CMK (cell line): Measurements from ENCODE around the gene ARHGAP8.
"Not testable (repeated sequence)": the region's sequence is repeated elsewhere in the genome, so short reads cannot be mapped to it uniquely, and the experiment has no call there.

Experiments
- DNase-seq: peaks from one replicate; pipeline ENCODE4 v3.0.0-alpha.2; 2010; ENCODE audit warnings: low read depth

The ARHGAP8 gene

GRCh38 chr22:44773082-44773481 is 20.7 kb downstream of the ARHGAP8 start:
- DNase-seq = no peak

GRCh38 chr22:44775862-44776261 is 23.5 kb downstream of the ARHGAP8 start:
- DNase-seq = no peak

- DNase-seq = no peak
Observed at GRCh38 chr22:44776605-44777363, 24.4 kb downstream of the ARHGAP8 start.

GRCh38 chr22:44777364-44777755 is 25.0 kb downstream of the ARHGAP8 start:
- no peak for DNase-seq

DNA sequence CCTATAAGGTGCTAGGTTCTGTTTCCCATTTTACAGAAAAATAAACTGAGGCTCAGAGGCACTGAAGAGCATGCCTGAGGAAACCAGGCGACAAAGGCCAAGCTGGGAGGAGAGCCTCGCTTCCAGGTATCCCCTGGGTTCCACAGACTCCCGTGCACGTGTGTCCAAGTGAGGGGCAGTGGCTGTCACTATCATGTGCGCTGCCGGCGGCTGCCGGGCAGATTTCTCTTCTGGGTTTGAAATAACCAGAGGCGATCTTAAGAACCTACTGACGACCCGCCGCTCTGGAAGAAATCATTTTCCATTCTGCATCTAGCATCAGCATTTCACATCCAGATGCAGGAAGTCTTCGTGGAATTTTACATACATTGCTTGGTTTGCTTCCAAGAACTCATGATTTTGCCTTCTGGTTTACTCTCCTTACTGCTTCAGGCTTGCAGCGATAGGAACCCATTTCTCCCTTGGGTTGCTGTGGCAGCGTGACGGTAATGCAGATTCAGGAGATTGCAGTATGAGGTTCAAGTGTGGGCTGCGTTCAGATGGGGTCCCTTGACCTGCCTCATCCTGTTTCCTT is 28.6 kb downstream of the ARHGAP8 start:
- DNase-seq = no peak

DNA sequence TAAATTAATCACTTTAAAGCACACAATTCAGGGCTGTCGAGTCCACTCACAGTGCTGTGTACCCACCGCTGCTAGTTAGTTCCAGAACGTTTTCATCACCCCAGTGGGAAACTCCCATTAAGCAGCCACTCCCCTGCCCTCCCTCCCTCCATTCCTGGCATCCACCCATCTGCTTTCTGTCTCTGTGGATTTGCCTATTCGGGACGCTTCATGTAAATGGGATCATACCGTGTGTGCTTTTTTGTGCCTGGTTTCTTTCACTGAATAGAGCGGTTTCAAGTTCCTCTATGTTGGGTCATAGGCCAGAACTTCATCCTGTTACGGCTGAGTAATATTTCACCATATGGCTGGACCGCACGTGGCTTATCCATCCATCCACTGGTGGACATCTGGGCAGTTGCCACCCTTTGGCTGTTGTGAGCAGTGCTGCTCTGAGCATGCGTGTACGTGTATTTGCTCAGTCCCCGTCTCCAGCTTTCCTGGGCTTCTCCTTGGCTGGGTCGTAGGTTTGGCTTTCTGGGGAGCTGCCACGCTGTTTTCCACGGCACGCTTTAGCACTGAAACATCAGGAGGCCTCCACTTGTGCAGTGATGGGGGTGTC is 30.1 kb downstream of the ARHGAP8 start:
- no peak for DNase-seq

DNA sequence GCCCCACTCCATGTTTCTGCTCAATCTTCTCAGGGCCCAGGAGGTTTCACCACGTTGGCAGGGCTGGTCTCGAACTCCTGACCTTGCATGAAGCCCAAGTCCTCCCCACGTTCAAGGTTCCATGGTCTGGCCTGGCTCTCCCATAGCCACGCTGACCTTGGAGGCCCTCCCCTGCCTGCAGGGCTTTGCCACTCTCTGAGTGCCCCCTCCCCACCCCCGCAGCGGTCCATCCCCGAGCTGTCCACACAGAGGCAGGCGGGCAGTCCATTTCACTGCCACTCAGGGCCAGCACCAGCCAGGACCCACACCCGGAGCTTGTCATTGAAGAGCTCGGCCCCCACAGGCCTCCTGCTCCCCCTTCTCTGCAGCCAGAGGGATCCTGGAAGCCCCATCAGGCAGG is 30.7 kb downstream of the ARHGAP8 start:
- DNase-seq = no peak

DNA sequence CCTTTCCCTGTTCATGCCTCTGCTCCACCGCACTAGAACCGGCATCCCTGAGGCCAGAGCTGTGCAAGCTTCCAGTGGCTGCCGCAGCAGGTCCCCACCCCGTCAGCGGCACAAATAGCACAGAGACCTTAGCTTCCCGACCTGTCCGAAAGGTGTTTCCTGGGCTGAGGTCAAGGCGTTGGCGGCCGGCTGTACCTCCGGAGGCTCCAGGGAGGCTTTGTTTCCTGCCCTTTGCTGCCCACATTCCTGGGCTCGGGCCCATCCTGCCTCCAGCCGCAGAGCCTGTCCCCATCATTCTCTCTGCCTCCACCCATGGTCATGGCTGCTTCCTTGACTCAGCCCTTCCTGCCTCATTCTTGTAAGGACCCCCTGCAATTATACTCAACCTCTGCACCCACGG is 31.2 kb downstream of the ARHGAP8 start:
- no peak for DNase-seq

DNA sequence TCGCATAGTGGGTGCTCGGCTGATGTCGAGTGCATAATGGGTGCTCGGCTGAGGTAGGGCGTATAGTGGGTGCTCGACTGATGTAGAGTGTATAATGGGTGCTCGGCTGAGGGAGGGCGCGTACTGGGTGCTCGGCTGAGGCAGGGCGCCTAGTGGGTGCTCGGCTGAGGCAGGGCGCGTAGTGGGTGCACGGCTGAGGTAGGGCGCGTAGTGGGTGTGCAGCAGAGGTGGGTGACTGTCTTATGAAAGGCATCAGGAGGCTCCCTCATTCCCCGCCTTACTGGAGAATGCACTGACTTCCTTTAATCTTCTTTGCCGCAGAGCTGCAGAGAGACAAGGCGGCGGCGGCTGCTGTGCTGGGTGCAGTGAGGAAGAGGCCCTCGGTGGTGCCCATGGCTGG is 33.8 kb downstream of the ARHGAP8 start:
- DNase-seq = no peak

DNA sequence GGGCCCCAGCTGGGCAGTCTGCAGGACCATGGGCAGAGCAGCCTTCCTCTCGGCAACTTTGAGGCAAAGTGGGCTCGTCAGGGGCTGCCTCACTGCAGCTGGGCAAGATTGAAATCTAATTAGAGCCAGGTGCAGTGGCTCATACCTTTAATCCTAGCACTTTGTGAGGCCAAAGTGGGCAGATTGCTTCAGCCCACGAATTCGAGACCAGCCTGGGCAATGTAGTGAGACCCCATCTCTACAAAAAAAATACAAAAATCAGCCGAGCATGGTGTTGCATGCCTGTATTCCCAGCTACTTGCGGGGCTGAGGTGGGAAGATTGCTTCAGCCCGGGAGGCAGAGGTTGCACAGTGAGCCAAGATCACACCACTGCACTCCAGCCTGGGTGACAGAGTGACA is 34.2 kb downstream of the ARHGAP8 start:
- DNase-seq = no peak

- DNase-seq = no peak
Observed at GRCh38 chr22:44787832-44788231, 35.5 kb downstream of the ARHGAP8 start.

GRCh38 chr22:44793106-44793505 is 40.7 kb downstream of the ARHGAP8 start:
- DNase-seq = no peak

DNA sequence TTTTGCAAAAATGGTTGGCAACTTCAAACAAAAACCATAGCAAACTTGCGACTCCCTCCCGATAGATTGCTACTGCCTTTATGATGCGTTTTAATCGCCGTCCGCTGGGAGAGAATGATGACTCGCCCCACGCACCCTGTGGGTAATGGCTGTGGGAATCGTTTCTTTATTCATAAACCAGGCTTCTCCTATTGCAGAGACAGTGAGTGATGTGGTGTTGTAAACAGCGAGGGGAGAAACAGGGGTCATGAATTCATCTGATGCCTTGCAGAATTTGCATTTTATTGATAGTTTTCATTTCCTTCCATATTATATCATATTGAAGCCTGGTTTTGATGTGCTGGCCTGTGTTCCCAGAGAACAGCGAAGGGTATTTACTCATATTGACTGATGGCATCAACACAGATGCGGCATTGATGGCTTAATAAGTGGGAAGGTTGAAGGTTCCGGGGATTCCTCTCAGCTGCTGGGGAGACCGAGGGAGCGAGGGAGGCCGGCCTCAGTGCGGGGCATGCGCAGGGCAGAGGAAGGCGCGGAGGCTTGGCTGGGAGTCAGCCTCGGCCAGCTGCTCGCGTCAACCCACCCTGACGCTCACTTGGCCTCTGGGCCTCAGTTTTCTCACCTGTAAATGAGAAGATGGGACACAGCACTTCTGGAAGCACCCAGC is 41.3 kb downstream of the ARHGAP8 start:
- DNase-seq = no peak

- DNase-seq = no peak
Observed at GRCh38 chr22:44795701-44796630, 43.6 kb downstream of the ARHGAP8 start.

DNA sequence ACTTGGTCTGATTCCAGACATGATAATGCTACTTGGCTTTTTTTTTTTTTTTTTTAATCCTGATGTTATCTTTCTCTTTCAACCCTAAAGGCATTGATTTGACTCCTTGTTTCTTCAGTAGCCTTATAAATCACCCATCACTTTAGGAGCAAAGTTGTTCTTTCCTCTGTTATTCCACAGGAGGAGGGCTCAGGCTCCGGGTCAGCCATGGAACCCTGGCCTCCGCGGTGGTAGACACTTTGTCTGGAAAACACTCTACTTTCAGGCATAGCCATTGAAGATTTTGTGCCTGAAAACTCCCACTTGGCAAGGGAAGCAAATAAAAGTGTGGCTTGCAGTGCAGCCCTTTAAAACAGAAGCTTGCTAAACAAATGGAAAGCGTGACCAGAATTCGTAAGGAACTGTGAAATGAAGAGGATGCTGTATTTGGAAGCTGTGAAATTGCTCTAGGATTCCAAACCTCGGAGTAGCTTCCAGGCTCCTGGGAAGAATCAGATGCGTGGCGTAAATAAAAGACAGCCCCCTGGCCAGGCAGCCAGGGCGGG is 44.9 kb downstream of the ARHGAP8 start:
- no peak for DNase-seq

- DNase-seq = no peak
Observed at GRCh38 chr22:44799077-44799945, 46.9 kb downstream of the ARHGAP8 start.

- DNase-seq = not testable (repeated sequence)
Observed at GRCh38 chr22:44799946-44800634, 47.7 kb downstream of the ARHGAP8 start.

DNA sequence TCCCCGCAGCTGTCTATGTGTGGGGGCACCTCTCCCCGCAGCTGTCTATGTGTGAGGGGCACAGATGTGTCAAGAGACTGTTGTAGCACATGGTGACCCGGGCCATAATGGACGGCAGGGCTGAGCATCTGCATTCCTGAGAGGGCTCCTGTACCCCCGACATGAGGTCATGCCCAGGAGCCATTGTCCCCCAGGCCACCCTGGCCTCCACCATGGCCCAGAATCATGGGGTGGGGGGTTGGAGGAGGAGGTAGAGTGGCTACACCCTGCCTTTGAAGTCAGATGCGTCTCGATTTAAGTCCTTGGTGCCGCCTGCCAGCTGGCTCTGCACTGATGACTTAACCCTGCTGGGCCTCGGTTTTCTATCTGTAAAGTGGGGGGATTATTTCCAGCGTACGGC is 49.1 kb downstream of the ARHGAP8 start:
- DNase-seq = no peak

GRCh38 chr22:44802071-44802700 is 49.8 kb downstream of the ARHGAP8 start:
- no peak for DNase-seq

GRCh38 chr22:44802956-44803355 is 50.6 kb downstream of the ARHGAP8 start:
- DNase-seq = no peak
